ENCODE data around the gene TRAPPC1.
A peak's percentile ranks its signal among the peaks of the same experiment; 100 is the strongest.

Gene TRAPPC1

GRCh38 chr17:7931709-7932482 is at the start of gene TRAPPC1, which contains the start of gene CNTROB:
Gene TRAPPC1, minus strand, starts transcription at chr17:7931946. Its CDS starts 117 bp downstream, at chr17:7931829.
Gene CNTROB, plus strand, starts transcription at chr17:7932206. Its CDS starts 874 bp downstream, at chr17:7933080.
- Mint-ChIP-seq H3K9me3 (no peaks in the 10 kb centered on the region), H3K4me3 (peak within 1 kb of the TSS; percentile 91), H3K4me1 (peaks cover 52% of the 10 kb centered on the region), H3K27me3 (no peaks in the 10 kb centered on the region), H3K27ac (peak within 1 kb of the TSS; percentile 95), H3K36me3 (peaks cover 39% of the 10 kb centered on the region)
- DNase-seq, result peak; percentile 100
- CTCF ChIA-PET, result interaction anchor here (0.5 to 3.9 kb wide), 18 partner anchors 8 to 298 kb away, joined by 3 to 33 read pairs (median 4); partner anchors contain the start of genes NAA38, RNF227 and TP53

DNA sequence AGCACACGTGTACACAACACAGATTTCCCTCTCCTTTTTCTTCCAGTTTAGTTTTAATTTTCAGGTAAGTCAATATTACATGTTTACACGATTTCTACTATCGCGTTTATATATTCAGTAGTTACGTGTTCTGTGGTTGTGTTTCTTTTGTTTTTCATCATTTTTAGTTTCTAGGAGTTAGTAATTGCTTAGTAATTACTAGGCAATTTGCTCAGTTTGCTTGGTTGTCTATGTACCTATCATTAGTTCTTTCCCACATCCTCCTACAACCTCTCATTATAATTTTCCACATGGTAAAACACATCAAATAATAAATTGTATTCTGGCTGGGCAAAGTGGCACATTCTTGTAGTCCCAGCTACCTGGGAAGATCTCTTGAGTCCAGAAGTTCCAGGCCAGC is 46.1 kb upstream of the TRAPPC1 start:
- peaks cover 22% of the 10 kb centered on the region for H3K27me3 Mint-ChIP-seq
- no peaks in the 10 kb centered on the region for H3K4me1 Mint-ChIP-seq
- CTCF ChIA-PET, result interaction anchor here (1.1 kb wide), 1 partner anchor 10 kb away, joined by 3 read pairs; no protein-coding TSS in a partner anchor
- DNase-seq, result no peak
- H3K27ac Mint-ChIP-seq, result no peak overlapping the region
- H3K4me3 Mint-ChIP-seq, result no peak overlapping the region
- H3K9me3 Mint-ChIP-seq, result peaks cover 19% of the 10 kb centered on the region
- H3K36me3 Mint-ChIP-seq, result peaks cover 6% of the 10 kb centered on the region

GRCh38 chr17:7977039-7977438 is 45.3 kb upstream of the TRAPPC1 start:
- DNase-seq, result no peak
- CTCF ChIA-PET, result interaction anchor here (1.0 kb wide), 1 partner anchor 113 kb away, joined by 3 read pairs; no protein-coding TSS in a partner anchor
- no peak overlapping the region for H3K4me3 Mint-ChIP-seq
- peaks cover 19% of the 10 kb centered on the region for H3K9me3 Mint-ChIP-seq
- H3K4me1 Mint-ChIP-seq, result no peaks in the 10 kb centered on the region
- H3K27me3 Mint-ChIP-seq, result peaks cover 25% of the 10 kb centered on the region
- H3K27ac Mint-ChIP-seq, result no peak overlapping the region
- H3K36me3 Mint-ChIP-seq, result peaks cover 6% of the 10 kb centered on the region

DNA sequence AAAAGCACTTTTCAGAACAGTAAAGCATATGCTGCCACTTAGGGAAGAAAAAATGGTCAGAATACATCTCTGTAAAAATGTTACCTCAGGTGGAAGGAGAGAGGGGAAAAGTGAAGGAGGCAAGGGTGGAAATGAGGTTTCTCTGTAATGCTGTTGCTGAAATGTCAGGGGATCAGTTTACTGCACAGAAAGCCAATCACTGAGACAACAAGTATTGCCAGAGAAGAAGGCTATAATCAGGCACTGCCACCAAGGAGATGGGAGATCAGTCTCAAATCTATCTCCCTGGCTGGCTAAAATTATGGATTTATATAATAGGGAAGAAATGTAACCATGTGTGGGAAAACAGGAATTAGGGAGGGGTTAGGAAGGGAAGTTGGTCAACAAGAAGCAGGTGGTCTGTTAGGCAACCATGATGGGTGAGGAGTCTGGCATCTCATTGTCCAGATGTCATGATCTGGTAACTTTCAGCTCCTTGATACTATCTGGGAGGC is 42.9 kb upstream of the TRAPPC1 start:
- CTCF ChIA-PET, result interaction anchor here (2.0 to 2.2 kb wide), 2 partner anchors 15 to 41 kb away, joined by 5 to 11 read pairs; no protein-coding TSS in a partner anchor
- Mint-ChIP-seq H3K4me1 (peaks cover 2% of the 10 kb centered on the region), H3K4me3 (no peak overlapping the region), H3K27ac (no peak overlapping the region), H3K36me3 (peaks cover 6% of the 10 kb centered on the region), H3K9me3 (peaks cover 19% of the 10 kb centered on the region), H3K27me3 (peaks cover 21% of the 10 kb centered on the region)
- no peak for DNase-seq

DNA sequence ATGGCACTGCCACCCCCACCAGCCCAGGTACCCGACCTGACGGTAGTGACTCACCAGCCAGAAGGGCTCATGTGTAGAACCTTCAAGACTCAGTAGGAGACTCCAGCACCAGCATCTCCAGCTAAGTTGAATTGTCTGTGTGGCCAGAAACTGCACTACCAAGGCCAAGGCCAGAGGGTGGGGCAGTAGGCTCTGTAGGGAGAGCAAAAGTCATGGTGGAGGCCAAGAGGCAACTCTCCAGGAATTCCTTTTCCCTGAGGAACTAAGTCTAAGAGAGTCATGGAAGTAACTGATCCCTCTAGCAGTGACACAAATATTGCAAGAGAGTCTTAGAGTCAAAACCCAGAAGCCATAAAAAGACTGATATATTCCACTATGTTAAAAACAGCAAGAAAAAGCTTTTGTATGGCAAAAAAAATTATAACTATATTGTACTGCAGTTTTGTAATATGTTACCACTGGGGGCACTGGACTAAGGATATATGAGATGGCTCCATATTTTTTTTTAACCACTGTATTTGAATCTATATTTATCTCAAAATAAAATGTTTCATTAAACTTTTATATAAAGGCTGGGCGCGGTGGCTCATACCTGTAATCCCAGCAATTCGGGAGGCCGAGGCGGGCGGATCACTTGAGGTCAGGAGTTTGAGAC is 40.5 kb upstream of the TRAPPC1 start:
- peaks cover 19% of the 10 kb centered on the region for H3K9me3 Mint-ChIP-seq
- DNase-seq, result no peak
- peaks cover 31% of the 10 kb centered on the region for H3K27me3 Mint-ChIP-seq
- CTCF ChIA-PET, result interaction anchor here (1.0 to 1.3 kb wide), 2 partner anchors 10 to 18 kb away, joined by 4 to 7 read pairs; no protein-coding TSS in a partner anchor
- H3K4me1 Mint-ChIP-seq, result peaks cover 2% of the 10 kb centered on the region
- H3K36me3 Mint-ChIP-seq, result peaks cover 6% of the 10 kb centered on the region
- H3K4me3 Mint-ChIP-seq, result no peak overlapping the region
- H3K27ac Mint-ChIP-seq, result no peak overlapping the region

GRCh38 chr17:7971651-7972050 is 39.9 kb upstream of the TRAPPC1 start:
- Mint-ChIP-seq H3K9me3 (peaks cover 18% of the 10 kb centered on the region), H3K36me3 (peaks cover 6% of the 10 kb centered on the region), H3K27me3 (peaks cover 31% of the 10 kb centered on the region), H3K4me3 (no peak overlapping the region), H3K27ac (peak overlapping the region; percentile 70), H3K4me1 (peaks cover 2% of the 10 kb centered on the region)
- no peak for DNase-seq
- CTCF ChIA-PET, result interaction anchor here (0.9 kb wide), 1 partner anchor 8 kb away, joined by 3 read pairs; no protein-coding TSS in a partner anchor

- H3K4me3 Mint-ChIP-seq, result no peak overlapping the region
- peaks cover under 1% of the 10 kb centered on the region for H3K36me3 Mint-ChIP-seq
- H3K27ac Mint-ChIP-seq, result no peak overlapping the region
- CTCF ChIA-PET, result no interaction called here
- peaks cover 2% of the 10 kb centered on the region for H3K4me1 Mint-ChIP-seq
- H3K27me3 Mint-ChIP-seq, result peaks cover 24% of the 10 kb centered on the region
- DNase-seq, result no peak
- peaks cover 4% of the 10 kb centered on the region for H3K9me3 Mint-ChIP-seq
These were observed 37.7 kb upstream of the TRAPPC1 start for GRCh38 chr17:7969433-7969832.

DNA sequence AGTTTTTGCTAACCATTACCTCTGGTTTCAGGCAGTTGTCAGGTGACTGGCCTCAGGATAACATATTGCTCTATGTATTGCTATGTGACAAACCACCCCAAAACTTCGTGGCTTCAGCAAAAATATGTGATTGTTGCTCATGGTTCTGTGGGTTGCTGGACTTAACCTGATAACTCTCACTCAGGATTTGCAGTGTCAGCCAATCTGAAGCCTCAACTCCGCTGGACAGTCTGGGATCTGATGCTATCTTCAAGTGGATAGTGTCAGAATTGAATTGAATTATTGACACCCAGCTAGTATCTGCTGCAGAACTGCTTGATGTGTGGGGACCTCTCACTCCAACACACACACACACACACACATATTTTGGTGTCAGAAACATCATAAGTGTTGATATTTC is 36.0 kb upstream of the TRAPPC1 start:
- Mint-ChIP-seq H3K27ac (no peak overlapping the region), H3K9me3 (no peaks in the 10 kb centered on the region), H3K36me3 (no peaks in the 10 kb centered on the region), H3K4me1 (peaks cover 2% of the 10 kb centered on the region), H3K4me3 (no peak overlapping the region), H3K27me3 (peaks cover 24% of the 10 kb centered on the region)
- CTCF ChIA-PET, result no interaction called here
- DNase-seq, result no peak

- peaks cover 40% of the 10 kb centered on the region for H3K27me3 Mint-ChIP-seq
- no peaks in the 10 kb centered on the region for H3K36me3 Mint-ChIP-seq
- no peak overlapping the region for H3K4me3 Mint-ChIP-seq
- DNase-seq, result no peak
- H3K4me1 Mint-ChIP-seq, result no peaks in the 10 kb centered on the region
- H3K9me3 Mint-ChIP-seq, result no peaks in the 10 kb centered on the region
- H3K27ac Mint-ChIP-seq, result no peak overlapping the region
- CTCF ChIA-PET, result interaction anchor here (0.6 to 1.4 kb wide), 3 partner anchors 11 to 17 kb away, joined by 3 to 7 read pairs (median 3); no protein-coding TSS in a partner anchor
These were observed 29.7 kb upstream of the TRAPPC1 start for GRCh38 chr17:7961421-7961820.

- no peak for DNase-seq
- no peak overlapping the region for H3K4me3 Mint-ChIP-seq
- no peaks in the 10 kb centered on the region for H3K9me3 Mint-ChIP-seq
- no peak overlapping the region for H3K27ac Mint-ChIP-seq
- CTCF ChIA-PET, result no interaction called here
- peaks cover 40% of the 10 kb centered on the region for H3K27me3 Mint-ChIP-seq
- no peaks in the 10 kb centered on the region for H3K4me1 Mint-ChIP-seq
- H3K36me3 Mint-ChIP-seq, result no peaks in the 10 kb centered on the region
These were observed 27.9 kb upstream of the TRAPPC1 start for GRCh38 chr17:7959503-7960253.

DNA sequence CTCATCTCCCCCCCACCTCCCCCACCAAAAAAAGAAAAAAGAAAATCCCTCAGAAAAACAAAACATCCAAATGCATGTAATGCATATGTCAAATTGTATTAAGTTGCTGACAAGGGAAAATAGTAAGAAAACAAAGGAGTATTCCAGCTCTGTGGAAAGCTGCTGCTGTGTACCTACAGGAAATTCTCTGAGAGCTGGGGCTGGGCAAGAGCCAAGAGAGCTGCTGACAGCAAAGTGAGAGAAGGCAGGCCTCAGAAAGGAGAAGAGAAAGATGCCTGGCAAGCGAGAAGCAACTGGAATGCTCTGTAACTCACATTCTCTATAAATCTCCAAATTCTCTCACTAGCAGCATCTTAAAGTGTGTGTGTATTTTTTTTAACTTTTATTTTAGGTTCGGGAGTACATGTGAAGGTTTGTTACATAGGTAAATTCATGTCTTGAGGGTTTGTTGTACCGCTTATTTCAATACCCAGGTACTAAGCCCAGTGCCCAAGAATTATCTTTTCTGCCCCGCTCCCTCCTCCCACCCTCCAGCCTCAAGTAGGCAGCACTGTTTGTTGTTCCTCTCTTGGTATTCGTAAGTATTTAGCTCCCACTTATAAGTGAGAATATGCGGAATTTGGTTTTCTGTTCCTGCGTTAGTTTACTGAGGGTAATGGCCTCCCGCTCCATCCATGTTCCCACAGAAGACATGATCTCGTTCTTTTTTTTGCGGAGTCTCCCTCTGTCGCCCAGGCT is 24.7 kb upstream of the TRAPPC1 start:
- H3K27me3 Mint-ChIP-seq, result peaks cover 26% of the 10 kb centered on the region
- CTCF ChIA-PET, result interaction anchor here (1.4 kb wide), 1 partner anchor 27 kb away, joined by 3 read pairs; no protein-coding TSS in a partner anchor
- no peak overlapping the region for H3K4me3 Mint-ChIP-seq
- peaks cover 23% of the 10 kb centered on the region for H3K4me1 Mint-ChIP-seq
- DNase-seq, result no peak
- H3K9me3 Mint-ChIP-seq, result no peaks in the 10 kb centered on the region
- H3K27ac Mint-ChIP-seq, result no peak overlapping the region
- no peaks in the 10 kb centered on the region for H3K36me3 Mint-ChIP-seq

DNA sequence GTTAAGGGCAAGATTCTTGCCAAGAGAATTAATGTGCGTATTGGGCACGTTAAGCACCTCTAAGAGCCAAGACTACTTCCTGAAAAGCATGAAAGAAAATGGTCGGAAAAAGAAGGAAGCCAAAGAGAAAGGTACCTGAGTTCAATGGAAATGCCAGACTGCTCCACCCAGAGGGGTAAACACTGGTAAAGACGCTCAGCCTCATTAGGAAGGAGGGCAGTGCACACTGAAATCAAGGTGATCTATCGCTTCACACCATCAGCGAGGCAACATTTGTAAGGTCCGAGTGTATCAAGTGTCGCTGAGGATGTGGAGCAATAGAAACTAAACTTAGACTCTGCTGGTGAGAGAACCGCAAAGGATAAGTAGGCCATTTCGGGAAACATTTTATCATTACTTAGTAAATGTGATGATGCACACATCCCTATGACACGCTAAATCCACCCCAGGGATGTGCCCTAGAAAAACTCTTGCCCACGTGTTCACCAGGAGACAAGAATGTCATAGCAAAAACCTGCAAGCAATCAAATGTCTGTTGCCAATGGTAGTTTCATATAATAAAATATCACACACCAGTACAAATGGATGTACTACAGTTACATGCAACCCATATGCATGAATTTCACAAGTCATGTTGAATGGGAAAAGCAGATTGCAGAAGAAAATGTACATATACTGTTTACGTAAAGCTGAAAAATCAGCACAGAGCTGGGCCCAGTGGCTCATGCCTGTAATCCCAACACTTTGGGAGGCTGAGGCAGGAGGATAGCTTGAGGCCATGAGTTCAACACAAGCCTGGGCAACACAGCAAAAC is 23.9 kb upstream of the TRAPPC1 start:
- peaks cover 30% of the 10 kb centered on the region for H3K4me1 Mint-ChIP-seq
- no peaks in the 10 kb centered on the region for H3K9me3 Mint-ChIP-seq
- H3K27ac Mint-ChIP-seq, result peak overlapping the region; percentile 29
- DNase-seq, result no peak
- peaks cover 18% of the 10 kb centered on the region for H3K27me3 Mint-ChIP-seq
- CTCF ChIA-PET, result interaction anchor here (1.4 kb wide), 1 partner anchor 28 kb away, joined by 3 read pairs; no protein-coding TSS in a partner anchor
- H3K36me3 Mint-ChIP-seq, result peaks cover 1% of the 10 kb centered on the region
- H3K4me3 Mint-ChIP-seq, result no peak overlapping the region
